Activated CD8-positive, alpha-beta memory T cell treated with anti-CD3 and anti-CD28 coated beads for 1 hour (primary cell): ENCODE data around the gene CSKMT.
"Not testable (repeated sequence)": the region's sequence is repeated elsewhere in the genome, so short reads cannot be mapped to it uniquely, and the experiment has no call there.

Experiments used
- DNase-seq, 2 donors: peaks; one replicate each; pipeline ENCODE4 v3.0.0-alpha.2; 2020; ENCODE audit warnings: low read depth in 1 of 2; ENCODE audit errors: extremely low read depth in 1 of 2

Gene CSKMT

GRCh38 chr11:62665075-62665598 lies at the start of gene CSKMT, which contains the start of gene C11orf98:
TSS of gene CSKMT (plus strand) at chr11:62665312. CDS start at chr11:62665880, 568 bp downstream.
TSS of gene C11orf98 (minus strand) at chr11:62665210. CDS start at chr11:62665169, 41 bp downstream.
- peak; percentile 90 to 91 for DNase-seq

GRCh38 chr11:62615521-62615920 lies 49.6 kb upstream of the CSKMT start:
- no peak for DNase-seq

- not testable (repeated sequence) for DNase-seq
These were observed 48.2 kb upstream of the CSKMT start for GRCh38 chr11:62616957-62617356.

GRCh38 chr11:62621027-62621566 lies 44.0 kb upstream of the CSKMT start:
- no peak for DNase-seq

GRCh38 chr11:62621567-62622470 lies 43.3 kb upstream of the CSKMT start, which contains the start of gene B3GAT3:
TSS of gene B3GAT3 (minus strand) at chr11:62621986. CDS start at chr11:62621947, 39 bp downstream.
- DNase-seq, result peak; percentile 94

- no peak for DNase-seq
These were observed 42.5 kb upstream of the CSKMT start for GRCh38 chr11:62622476-62623089.

GRCh38 chr11:62627713-62628112 lies 37.4 kb upstream of the CSKMT start:
- no peak for DNase-seq

- DNase-seq, result no peak
These were observed 32.6 kb upstream of the CSKMT start for GRCh38 chr11:62632492-62632891.

- no peak for DNase-seq
These were observed 20.9 kb upstream of the CSKMT start for GRCh38 chr11:62644220-62644619.

- no peak for DNase-seq
These were observed 19.5 kb upstream of the CSKMT start for GRCh38 chr11:62645671-62645945.

GRCh38 chr11:62645946-62646824 lies 18.9 kb upstream of the CSKMT start, which contains the start of gene GANAB:
TSS of gene GANAB (minus strand) at chr11:62646613. CDS start at chr11:62646599, 14 bp downstream.
- DNase-seq, result peak; percentile 98

GRCh38 chr11:62646825-62647608 lies 18.1 kb upstream of the CSKMT start:
- no peak for DNase-seq

GRCh38 chr11:62647609-62648005 lies 17.5 kb upstream of the CSKMT start:
- DNase-seq, result no peak

- no peak for DNase-seq
These were observed 16.7 kb upstream of the CSKMT start for GRCh38 chr11:62648185-62648966.

GRCh38 chr11:62648967-62649364 lies 16.1 kb upstream of the CSKMT start:
- DNase-seq, result no peak

- DNase-seq, result no peak
These were observed 15.6 kb upstream of the CSKMT start for GRCh38 chr11:62649486-62649885.

GRCh38 chr11:62650283-62650682 lies 14.8 kb upstream of the CSKMT start:
- DNase-seq, result not testable (repeated sequence)

GRCh38 chr11:62652161-62653006 lies 12.7 kb upstream of the CSKMT start:
- no peak for DNase-seq
